ENCODE results near the gene ADAMTS13.

ADAMTS13 gene

DNA sequence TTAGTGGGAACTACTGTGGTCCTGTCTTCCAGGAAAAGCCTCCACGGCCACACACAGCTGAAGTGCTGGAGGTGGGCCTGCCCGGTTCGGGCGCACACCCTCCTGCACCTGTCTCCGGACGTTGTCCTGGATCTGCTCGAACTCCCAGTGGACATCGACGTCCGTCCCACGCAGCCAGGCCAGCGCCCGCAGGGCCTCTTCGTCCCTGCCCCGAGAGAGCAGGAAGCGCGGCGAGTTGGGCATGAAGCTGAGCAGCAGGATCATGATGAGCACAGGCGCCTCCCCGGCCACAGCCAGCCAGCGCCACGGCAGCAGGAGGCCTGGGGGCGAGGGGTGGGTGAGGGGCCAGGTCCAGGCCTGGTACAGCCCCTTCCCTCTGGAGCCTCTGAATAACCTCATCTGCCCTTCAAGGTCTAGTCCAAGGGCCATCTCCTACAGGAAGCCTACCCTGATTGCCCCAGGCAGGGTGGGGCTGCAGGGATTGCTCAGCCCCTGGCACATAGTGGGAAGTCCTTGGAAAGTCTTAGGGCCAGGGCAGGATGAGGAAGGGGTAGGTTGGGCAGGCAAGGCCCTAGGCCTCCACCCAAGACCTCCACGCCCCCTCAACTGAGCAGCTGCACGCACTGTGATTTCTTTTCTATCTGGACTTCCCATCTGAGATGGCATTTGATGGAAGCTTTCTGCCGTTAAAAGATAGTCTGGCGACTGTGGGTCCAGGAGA is 53.3 kb downstream of the ADAMTS13 start:
- Histone ChIP-seq H3K36me3 (replicated peaks) (peaks cover 57% of the 10 kb centered on the region), H3K27ac (no peak overlapping the region), H3K4me3 (ENCODE audit: low read depth, low read length) (no peak overlapping the region), H3K27me3 (replicated peaks) (no peaks in the 10 kb centered on the region)
- TF ChIP-seq CTCF (IDR thresholded peaks at IDR 0.05; ENCODE audit: low read depth, low read length, missing control alignments), result no peak
- in situ Hi-C loops (cut with HindIII; ENCODE audit: low pct_ligation_motif_present, low sequenced_read_pairs), result no loop called here
- no peak for DNase-seq

GRCh38 chr9:133476036-133476931 is 54.1 kb downstream of the ADAMTS13 start:
- no peak for DNase-seq
- H3K4me3 ChIP-seq (ENCODE audit: low read depth, low read length), result no peak overlapping the region
- H3K27me3 ChIP-seq (replicated peaks), result no peaks in the 10 kb centered on the region
- no peak overlapping the region for H3K27ac ChIP-seq
- H3K36me3 ChIP-seq (replicated peaks), result peaks cover 57% of the 10 kb centered on the region
- no peak for TF ChIP-seq CTCF (IDR thresholded peaks at IDR 0.05; ENCODE audit: low read depth, low read length, missing control alignments)
- in situ Hi-C loops (cut with HindIII; ENCODE audit: low pct_ligation_motif_present, low sequenced_read_pairs), result no loop called here

DNA sequence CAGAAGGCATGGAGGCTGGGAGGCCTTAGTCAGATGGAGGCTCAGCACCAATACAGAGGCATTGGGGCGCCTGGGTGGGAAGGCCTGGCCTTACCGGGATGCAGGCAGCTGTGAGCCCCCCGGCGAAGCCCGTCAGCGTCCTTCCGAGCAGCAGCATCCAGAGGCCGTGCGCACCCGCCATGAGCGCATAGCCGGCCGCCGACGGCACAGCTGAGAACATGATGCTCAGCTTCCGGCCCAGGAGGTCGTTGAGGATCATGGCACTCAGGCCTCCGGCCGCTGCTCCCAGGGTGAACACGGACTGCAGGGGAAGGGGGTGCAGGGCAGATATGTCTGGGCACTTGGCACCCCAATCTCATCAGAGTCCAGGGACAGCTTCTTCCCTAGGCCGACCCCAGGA is 54.8 kb downstream of the ADAMTS13 start:
- no peak for TF ChIP-seq CTCF (IDR thresholded peaks at IDR 0.05; ENCODE audit: low read depth, low read length, missing control alignments)
- DNase-seq, result no peak
- no peak overlapping the region for H3K27ac ChIP-seq
- in situ Hi-C loops (cut with HindIII; ENCODE audit: low pct_ligation_motif_present, low sequenced_read_pairs), result no loop called here
- no peak overlapping the region for H3K4me3 ChIP-seq (ENCODE audit: low read depth, low read length)
- peaks cover 51% of the 10 kb centered on the region for H3K36me3 ChIP-seq (replicated peaks)
- no peaks in the 10 kb centered on the region for H3K27me3 ChIP-seq (replicated peaks)

DNA sequence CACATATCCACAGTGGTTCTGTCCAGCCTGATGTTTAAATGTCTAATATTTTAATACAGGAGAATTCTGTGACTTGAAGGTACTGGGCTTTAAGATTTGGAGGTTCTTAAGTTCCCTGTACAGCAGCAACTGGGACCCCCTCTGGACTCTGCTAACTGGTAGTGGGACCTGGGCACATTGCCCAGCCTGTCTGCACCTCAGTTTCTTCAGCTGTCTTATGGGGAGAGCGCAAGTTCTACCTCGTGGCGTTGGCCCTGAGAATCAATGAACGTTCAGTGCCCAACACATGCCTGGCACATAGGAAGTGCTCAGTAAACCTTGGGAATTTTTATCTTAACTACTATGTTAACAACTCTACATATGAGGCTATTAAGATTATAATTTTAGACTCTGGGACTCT is 55.3 kb downstream of the ADAMTS13 start:
- no peaks in the 10 kb centered on the region for H3K27me3 ChIP-seq (replicated peaks)
- TF ChIP-seq CTCF (IDR thresholded peaks at IDR 0.05; ENCODE audit: low read depth, low read length, missing control alignments), result no peak
- H3K36me3 ChIP-seq (replicated peaks), result peaks cover 46% of the 10 kb centered on the region
- DNase-seq, result no peak
- in situ Hi-C loops (cut with HindIII; ENCODE audit: low pct_ligation_motif_present, low sequenced_read_pairs), result no loop called here
- no peak overlapping the region for H3K27ac ChIP-seq
- H3K4me3 ChIP-seq (ENCODE audit: low read depth, low read length), result no peak overlapping the region

DNA sequence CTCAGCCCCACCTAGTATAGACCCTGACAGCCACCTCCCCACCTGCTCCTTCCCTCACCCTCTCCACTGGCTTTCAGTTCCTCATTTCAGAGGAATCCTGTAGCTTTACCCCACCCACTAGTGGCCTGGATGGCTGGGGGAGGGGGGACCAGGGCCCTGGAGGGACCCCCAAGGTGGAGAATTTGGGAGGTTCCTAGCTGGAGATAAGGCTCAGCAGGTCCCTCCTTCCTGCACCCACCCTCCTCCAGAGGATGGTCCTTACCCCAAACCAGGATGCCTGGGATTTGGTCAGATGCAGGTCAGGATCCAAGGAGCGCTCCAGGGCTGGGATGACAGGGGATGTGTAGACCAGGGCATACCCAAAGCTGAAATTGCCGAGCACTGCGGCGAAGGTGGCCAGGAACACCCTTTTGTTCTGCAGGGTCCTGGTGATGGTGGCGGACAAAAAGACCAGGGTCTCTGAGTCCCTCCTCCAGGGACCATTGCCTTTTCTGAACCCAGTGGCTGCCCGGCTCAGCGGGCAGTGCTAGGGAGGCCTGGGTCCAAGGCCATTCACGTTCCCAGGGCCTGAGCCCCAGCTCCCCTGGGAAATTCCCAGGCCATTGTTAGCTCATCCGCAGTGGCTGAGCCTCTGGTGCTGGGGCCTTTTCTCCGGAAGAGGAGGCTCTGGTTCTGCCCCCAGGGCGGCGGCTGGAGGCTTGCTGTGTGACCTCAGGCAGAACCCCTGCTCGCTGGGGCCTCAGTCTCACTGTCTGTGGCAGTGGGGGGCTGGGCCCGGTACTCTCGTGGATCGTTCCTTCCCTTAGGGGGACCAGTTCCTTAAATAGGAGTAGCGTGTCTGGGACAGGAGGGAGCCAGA is 56.1 kb downstream of the ADAMTS13 start:
- no peaks in the 10 kb centered on the region for H3K27me3 ChIP-seq (replicated peaks)
- H3K36me3 ChIP-seq (replicated peaks), result peaks cover 38% of the 10 kb centered on the region
- DNase-seq, result peak; percentile 14
- TF ChIP-seq CTCF (IDR thresholded peaks at IDR 0.05; ENCODE audit: low read depth, low read length, missing control alignments), result no peak
- H3K4me3 ChIP-seq (ENCODE audit: low read depth, low read length), result peak overlapping the region; percentile 71
- in situ Hi-C loops (cut with HindIII; ENCODE audit: low pct_ligation_motif_present, low sequenced_read_pairs), result no loop called here
- peak overlapping the region; percentile 57 for H3K27ac ChIP-seq

All from brain microvascular endothelial cell (primary cell).